ENCODE results near the gene KCNN4. TPM values are rescaled to one million over a fixed set of nuclear protein-coding genes. Genes with fewer than 3 reads are reported as not detected.

The KCNN4 gene
- total and polyA plus RNA-seq, 2 experiments from 2014 or later: 0.86 to 3.2 TPM

- Histone ChIP-seq H4K20me1 (replicated peaks; ENCODE audit: insufficient read depth) (no peaks in the 10 kb centered on the region; the same call in 1 of the 2 replicates), H3K9me2 (ENCODE audit: insufficient read depth) (no peaks in the 10 kb centered on the region), H3K4me1 (ENCODE audit: insufficient read depth) (peaks cover 6% of the 10 kb centered on the region; the same call in 1 of the 2 replicates), H3K79me2 (replicated peaks; ENCODE audit: insufficient read depth) (peaks cover 23% of the 10 kb centered on the region), H3K36me3 (ENCODE audit: insufficient read depth) (no peaks in the 10 kb centered on the region; the same call in 1 of the 2 replicates), H2AFZ (no peak overlapping the region), H3K27ac (ENCODE audit: low read depth) (no peak overlapping the region), H3F3A (replicated peaks; ENCODE audit: low read depth) (0 out of 2 replicates have a peak, but pooled peaks cover 6% of the 10 kb centered on the region), H3K27me3 (ENCODE audit: insufficient read depth) (no peaks in the 10 kb centered on the region), H3K4me3 (no peak overlapping the region), H3K4me2 (no peak overlapping the region)
- Mint-ChIP-seq H3K4me3 (no peak overlapping the region), H3K27ac (no peak overlapping the region), H3K9me3 (no peaks in the 10 kb centered on the region; the same call in 2 of the 3 replicates), H3K27me3 (ENCODE audit: insufficient read depth, low read depth, poor library complexity) (peaks cover 20% of the 10 kb centered on the region), H3K36me3 (ENCODE audit: low read depth) (peaks cover 45% of the 10 kb centered on the region), H3K4me1 (peaks cover 6% of the 10 kb centered on the region; the same call in 2 of the 3 replicates)
- DNase-seq (ENCODE audit: low spot score) (no peak), ATAC-seq (no peak)
- TF ChIP-seq POLR2AphosphoS5 (IDR thresholded peaks at IDR 0.05; ENCODE audit: low read depth): no peak
These were observed 28.4 kb downstream of the KCNN4 start for GRCh38 chr19:43752287-43752875.

- no peak overlapping the region for H3K4me3 ChIP-seq
- H3K36me3 ChIP-seq (ENCODE audit: insufficient read depth): no peaks in the 10 kb centered on the region; the same call in 1 of the 2 replicates
- peaks cover 50% of the 10 kb centered on the region for H3K36me3 Mint-ChIP-seq (ENCODE audit: low read depth)
- H3K4me1 ChIP-seq (ENCODE audit: insufficient read depth): peaks cover 6% of the 10 kb centered on the region; the same call in 1 of the 2 replicates
- no peak for DNase-seq (ENCODE audit: low spot score)
- 0 out of 2 replicates have a peak, but pooled peaks cover 6% of the 10 kb centered on the region for H3F3A ChIP-seq (replicated peaks; ENCODE audit: low read depth)
- H3K4me1 Mint-ChIP-seq: peaks cover 6% of the 10 kb centered on the region; the same call in 2 of the 3 replicates
- H3K9me2 ChIP-seq (ENCODE audit: insufficient read depth): no peaks in the 10 kb centered on the region
- no peaks in the 10 kb centered on the region for H3K27me3 ChIP-seq (ENCODE audit: insufficient read depth)
- H3K4me2 ChIP-seq: no peak overlapping the region
- no peak overlapping the region for H2AFZ ChIP-seq
- H3K4me3 Mint-ChIP-seq: no peak overlapping the region
- no peaks in the 10 kb centered on the region; the same call in 1 of the 2 replicates for H4K20me1 ChIP-seq (replicated peaks; ENCODE audit: insufficient read depth)
- H3K79me2 ChIP-seq (replicated peaks; ENCODE audit: insufficient read depth): peaks cover 23% of the 10 kb centered on the region
- H3K27me3 Mint-ChIP-seq (ENCODE audit: insufficient read depth, low read depth, poor library complexity): peaks cover 20% of the 10 kb centered on the region
- ATAC-seq: no peak
- H3K9me3 Mint-ChIP-seq: no peaks in the 10 kb centered on the region; the same call in 2 of the 3 replicates
- TF ChIP-seq ZNF331 (CRISPR knock-in tag; IDR thresholded peaks at IDR 0.05; ENCODE audit: low read depth) (no peak), EZH2 (IDR thresholded peaks at IDR 0.05; ENCODE audit: low read depth, unreplicated experiment) (no peak), NANOG (IDR thresholded peaks at IDR 0.05; ENCODE audit: borderline replicate concordance) (no peak)
- no peak overlapping the region for H3K27ac ChIP-seq (ENCODE audit: low read depth)
- H3K27ac Mint-ChIP-seq: no peak overlapping the region
These were observed 29.1 kb downstream of the KCNN4 start for GRCh38 chr19:43751466-43752220.

GRCh38 chr19:43749898-43750297, 30.9 kb downstream of the KCNN4 start:
- no peaks in the 10 kb centered on the region for H3K9me3 Mint-ChIP-seq
- H3K4me3 Mint-ChIP-seq: no peak overlapping the region
- peaks cover 11% of the 10 kb centered on the region for H3K27me3 Mint-ChIP-seq (ENCODE audit: insufficient read depth, low read depth, poor library complexity)
- Histone ChIP-seq H3K9me2 (ENCODE audit: insufficient read depth) (no peaks in the 10 kb centered on the region), H3F3A (replicated peaks; ENCODE audit: low read depth) (0 out of 2 replicates have a peak, but pooled peaks cover 3% of the 10 kb centered on the region), H3K36me3 (ENCODE audit: insufficient read depth) (no peaks in the 10 kb centered on the region; the same call in 1 of the 2 replicates), H3K27ac (ENCODE audit: low read depth) (no peak overlapping the region), H4K20me1 (replicated peaks; ENCODE audit: insufficient read depth) (no peaks in the 10 kb centered on the region; the same call in 1 of the 2 replicates), H3K27me3 (ENCODE audit: insufficient read depth) (no peaks in the 10 kb centered on the region), H3K79me2 (replicated peaks; ENCODE audit: insufficient read depth) (peaks cover 19% of the 10 kb centered on the region), H3K4me3 (no peak overlapping the region), H3K4me1 (ENCODE audit: insufficient read depth) (peaks cover 6% of the 10 kb centered on the region; the same call in 1 of the 2 replicates), H2AFZ (no peak overlapping the region), H3K4me2 (no peak overlapping the region)
- ATAC-seq (no peak), DNase-seq (ENCODE audit: low spot score) (no peak)
- peaks cover 55% of the 10 kb centered on the region for H3K36me3 Mint-ChIP-seq (ENCODE audit: low read depth)
- peaks cover 4% of the 10 kb centered on the region; the same call in 2 of the 3 replicates for H3K4me1 Mint-ChIP-seq
- no peak overlapping the region for H3K27ac Mint-ChIP-seq
- TF ChIP-seq STAT1 (IDR thresholded peaks at IDR 0.05; ENCODE audit: unreplicated experiment): no peak
- TF ChIP-seq CTCF (conservative IDR thresholded peaks at IDR 0.05; ENCODE audit: low read depth in 2 of 2): no peak
- TF ChIP-seq ETS1 (IDR thresholded peaks at IDR 0.05): no peak
